ENCODE measurements around the gene GMEB1. TPM values are rescaled to one million over a fixed set of nuclear protein-coding genes. Genes with fewer than 3 reads are reported as not detected.

Gene GMEB1
- total RNA-seq, 3 donors from 2014 or later = 12.5 to 13.9 (median 13.0) TPM

DNA sequence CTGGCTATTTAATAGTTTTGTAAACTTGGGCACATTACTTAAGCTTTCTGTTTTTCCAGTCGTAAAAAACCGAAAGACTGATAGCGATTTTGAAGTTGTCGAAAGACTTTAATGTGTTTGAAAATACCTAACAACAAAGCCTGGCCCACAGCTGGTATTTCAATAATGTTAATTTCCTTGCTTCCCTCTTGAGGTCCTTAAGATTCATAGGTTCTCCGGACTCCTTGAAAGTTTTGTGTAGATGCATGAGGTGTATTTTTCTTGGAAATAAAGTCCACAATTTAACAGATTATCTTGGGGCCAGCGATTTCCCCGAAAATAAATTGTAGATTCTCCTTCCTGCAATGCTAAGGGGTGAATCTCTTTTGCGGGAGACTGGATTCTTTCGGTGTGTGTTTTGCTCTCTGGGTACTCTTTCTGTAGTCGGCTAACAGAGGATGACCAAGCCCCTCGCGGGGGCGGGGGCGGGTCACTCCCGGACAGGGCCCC lies 67.4 kb downstream of the GMEB1 start:
- no peak for ATAC-seq
- TF ChIP-seq, protein P1, sequence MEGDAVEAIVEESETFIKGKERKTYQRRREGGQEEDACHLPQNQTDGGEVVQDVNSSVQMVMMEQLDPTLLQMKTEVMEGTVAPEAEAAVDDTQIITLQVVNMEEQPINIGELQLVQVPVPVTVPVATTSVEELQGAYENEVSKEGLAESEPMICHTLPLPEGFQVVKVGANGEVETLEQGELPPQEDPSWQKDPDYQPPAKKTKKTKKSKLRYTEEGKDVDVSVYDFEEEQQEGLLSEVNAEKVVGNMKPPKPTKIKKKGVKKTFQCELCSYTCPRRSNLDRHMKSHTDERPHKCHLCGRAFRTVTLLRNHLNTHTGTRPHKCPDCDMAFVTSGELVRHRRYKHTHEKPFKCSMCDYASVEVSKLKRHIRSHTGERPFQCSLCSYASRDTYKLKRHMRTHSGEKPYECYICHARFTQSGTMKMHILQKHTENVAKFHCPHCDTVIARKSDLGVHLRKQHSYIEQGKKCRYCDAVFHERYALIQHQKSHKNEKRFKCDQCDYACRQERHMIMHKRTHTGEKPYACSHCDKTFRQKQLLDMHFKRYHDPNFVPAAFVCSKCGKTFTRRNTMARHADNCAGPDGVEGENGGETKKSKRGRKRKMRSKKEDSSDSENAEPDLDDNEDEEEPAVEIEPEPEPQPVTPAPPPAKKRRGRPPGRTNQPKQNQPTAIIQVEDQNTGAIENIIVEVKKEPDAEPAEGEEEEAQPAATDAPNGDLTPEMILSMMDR (IDR thresholded peaks at IDR 0.05) = no peak
- DNase-seq = no peak
- peaks cover 23% of the 10 kb centered on the region for H3K4me1 ChIP-seq (ENCODE audit: low read depth)
- intact Hi-C loops (cut with DNase I, micrococcal nuclease) = no loop called here
- no peak overlapping the region for H3K4me3 ChIP-seq
- H3K36me3 ChIP-seq (ENCODE audit: low read depth) = no peaks in the 10 kb centered on the region
- no peaks in the 10 kb centered on the region for H3K9me3 ChIP-seq

DNA sequence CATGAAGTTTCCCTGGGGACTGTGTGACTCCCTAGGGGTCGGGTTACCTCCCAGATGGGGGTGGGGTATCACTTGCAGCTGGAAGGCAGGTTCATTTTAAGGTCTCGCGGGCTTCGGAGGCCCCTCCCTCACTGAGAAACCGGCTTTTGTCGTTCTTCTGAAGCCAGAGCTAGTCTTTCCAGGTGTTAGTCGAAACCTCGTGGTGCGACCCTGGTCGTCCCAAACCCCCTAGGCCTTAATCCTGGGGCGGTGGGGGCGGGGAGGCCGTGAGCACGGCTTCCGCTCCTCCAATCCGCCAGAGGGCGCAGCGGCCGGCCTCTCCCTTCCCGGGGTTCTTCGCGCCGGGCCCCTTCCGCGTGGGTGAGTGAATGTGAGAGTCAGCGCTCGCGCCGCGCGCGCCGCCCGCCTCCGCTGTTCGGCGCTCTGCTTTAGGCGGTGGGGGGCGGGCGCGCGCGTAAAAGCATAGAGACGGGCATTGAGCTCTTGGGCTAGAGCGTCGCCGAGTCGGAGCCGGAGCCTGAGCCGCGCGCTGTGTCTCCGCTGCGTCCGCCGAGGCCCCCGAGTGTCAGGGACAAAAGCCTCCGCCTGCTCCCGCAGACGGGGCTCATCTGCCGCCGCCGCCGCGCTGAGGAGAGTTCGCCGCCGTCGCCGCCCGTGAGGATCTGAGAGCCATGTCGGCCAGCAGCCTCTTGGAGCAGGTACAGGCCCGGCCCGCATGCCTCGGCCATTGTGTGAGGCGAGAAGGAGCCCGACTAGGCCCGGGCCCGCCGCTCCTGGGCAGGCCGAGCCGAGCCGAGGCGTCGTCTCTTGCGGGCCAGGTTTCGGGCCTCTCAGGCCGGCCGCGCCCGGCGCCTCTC lies 68.1 kb downstream of the GMEB1 start, which contains the start of gene YTHDF2:
YTHDF2 (plus strand) TSS at position 491 of the 857 bp plus-strand sequence; CDS start at position 672, 181 bp downstream.
- Histone ChIP-seq H3K4me1 (ENCODE audit: low read depth) (peaks cover 27% of the 10 kb centered on the region), H3K9me3 (no peaks in the 10 kb centered on the region), H3K4me3 (peak within 1 kb of the TSS; percentile 93), H3K36me3 (ENCODE audit: low read depth) (no peaks in the 10 kb centered on the region)
- DNase-seq = peak; percentile 98 to 99 (median 98)
- intact Hi-C loops (cut with DNase I, micrococcal nuclease) = no loop called here
- TF ChIP-seq, protein P1 (IDR thresholded peaks at IDR 0.05) = peak; percentile 91
- peak; percentile 97 for ATAC-seq

DNA sequence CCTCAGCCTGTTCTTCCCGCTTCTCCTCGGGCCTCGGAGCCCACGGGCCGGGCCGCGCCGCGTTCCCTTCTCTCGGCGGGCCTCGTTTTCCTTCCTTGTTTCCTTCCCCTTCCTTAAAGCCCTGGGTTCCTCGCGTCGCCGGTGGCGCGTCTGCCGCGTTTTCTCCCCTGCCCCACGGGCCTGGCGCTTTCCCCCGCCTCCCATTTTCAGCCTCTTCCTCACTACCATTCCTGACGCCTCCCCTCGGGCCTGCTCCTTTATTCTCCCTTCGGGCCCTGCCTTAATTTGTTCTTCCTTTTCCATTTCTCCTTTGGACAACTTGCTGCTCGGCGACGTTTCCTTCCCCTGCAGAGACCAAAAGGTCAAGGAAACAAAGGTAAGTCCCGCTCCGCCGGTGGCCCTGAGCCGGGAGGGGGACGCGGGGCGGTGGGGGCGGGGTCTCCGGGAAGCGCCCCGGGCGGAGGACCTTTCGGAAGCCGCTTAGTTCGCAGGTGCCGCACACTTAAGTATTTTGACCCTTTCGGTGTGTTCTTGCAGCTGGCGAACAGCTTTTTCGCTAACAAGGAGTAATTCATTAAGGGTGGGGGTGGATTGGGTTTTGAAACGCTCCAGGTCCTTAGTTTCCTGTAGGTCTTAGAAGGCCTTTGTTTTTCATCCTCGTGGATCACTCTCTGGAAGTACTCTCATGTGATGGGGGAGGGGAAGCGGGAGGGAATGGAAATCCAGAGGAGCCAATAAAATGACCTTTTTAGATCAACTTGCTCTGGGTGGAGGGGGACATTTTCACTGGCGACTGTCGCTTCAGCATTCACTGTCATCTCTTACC lies 68.9 kb downstream of the GMEB1 start:
- peaks cover 27% of the 10 kb centered on the region for H3K4me1 ChIP-seq (ENCODE audit: low read depth)
- no peaks in the 10 kb centered on the region for H3K9me3 ChIP-seq
- intact Hi-C loops (cut with DNase I, micrococcal nuclease) = no loop called here
- ATAC-seq (peak; percentile 36), DNase-seq (peak; percentile 63 to 75 (median 66))
- TF ChIP-seq, protein P1 (IDR thresholded peaks at IDR 0.05) = no peak
- H3K4me3 ChIP-seq = peak overlapping the region; percentile 93
- peaks cover 2% of the 10 kb centered on the region for H3K36me3 ChIP-seq (ENCODE audit: low read depth)

DNA sequence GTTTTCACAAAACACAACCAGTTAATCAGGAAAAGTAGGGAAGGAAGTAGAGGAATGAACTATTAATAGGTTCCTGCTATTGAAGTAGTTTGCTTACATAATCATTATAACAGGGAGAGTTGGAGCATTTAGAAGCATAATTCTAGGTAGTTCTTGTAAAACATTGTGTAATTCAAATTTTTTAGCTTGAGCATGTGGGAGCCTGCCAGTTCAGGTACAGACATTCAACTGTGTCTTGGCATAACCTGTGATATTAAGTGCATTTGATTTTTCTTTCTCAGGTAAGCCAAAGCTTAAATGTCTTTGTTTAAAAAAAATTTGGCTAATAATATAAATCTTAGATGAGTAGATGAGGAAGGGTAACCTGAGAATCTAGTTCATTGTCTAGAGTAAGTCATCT lies 71.5 kb downstream of the GMEB1 start:
- intact Hi-C loops (cut with DNase I, micrococcal nuclease) = no loop called here
- peaks cover 42% of the 10 kb centered on the region for H3K4me1 ChIP-seq (ENCODE audit: low read depth)
- TF ChIP-seq, protein P1 (IDR thresholded peaks at IDR 0.05) = no peak
- H3K4me3 ChIP-seq = no peak overlapping the region
- DNase-seq = no peak
- no peaks in the 10 kb centered on the region for H3K9me3 ChIP-seq
- ATAC-seq = no peak
- H3K36me3 ChIP-seq (ENCODE audit: low read depth) = peaks cover 7% of the 10 kb centered on the region

DNA sequence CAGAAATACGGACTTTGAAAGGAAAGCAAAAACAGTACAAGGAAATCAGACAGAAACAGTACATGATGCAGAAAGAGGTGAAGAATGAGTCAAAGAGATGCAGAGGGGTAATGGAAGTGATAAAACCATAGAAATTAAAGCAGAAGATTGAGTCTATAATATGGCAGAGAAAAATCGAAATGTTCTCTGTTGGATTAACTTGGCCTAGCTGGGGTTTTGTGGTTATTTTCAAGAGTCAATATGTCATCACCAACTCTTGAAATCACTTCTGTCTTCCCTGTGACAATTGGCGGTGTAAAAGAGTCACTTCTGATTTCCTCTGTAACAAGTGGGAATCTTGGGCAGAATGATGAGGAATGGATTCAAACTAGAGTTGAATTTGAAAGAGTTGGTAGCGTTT lies 75.6 kb downstream of the GMEB1 start:
- ATAC-seq (no peak), DNase-seq (no peak)
- Histone ChIP-seq H3K4me1 (ENCODE audit: low read depth) (peaks cover 66% of the 10 kb centered on the region), H3K4me3 (no peak overlapping the region), H3K36me3 (ENCODE audit: low read depth) (peaks cover 7% of the 10 kb centered on the region), H3K9me3 (no peaks in the 10 kb centered on the region)
- TF ChIP-seq, protein P1 (IDR thresholded peaks at IDR 0.05) = no peak
- intact Hi-C loops (cut with DNase I, micrococcal nuclease) = no loop called here

Data from mucosa of descending colon (tissue), 3 donors.